ENCODE results near the gene ZRANB1.

GRCh38 chr10:124918191-124918830 is 23.6 kb upstream of the ZRANB1 start:
- TF ChIP-seq CTCF (IDR thresholded peaks at IDR 0.05 in 4 of 5, conservative IDR thresholded peaks at IDR 0.05 in 1 of 5) (no peak), POLR2A (IDR thresholded peaks at IDR 0.05) (no peak)
